Measurements from ENCODE around the gene THBS3. TPM values are rescaled to one million over a fixed set of nuclear protein-coding genes. Genes with fewer than 3 reads are reported as not detected.

Gene THBS3
- total and polyA plus RNA-seq, 2 of the 13 experiments (the other 11 are each of a cell fraction or from before 2014, with no cell fraction given): 0.86 to 3.6 TPM

- TF ChIP-seq NFIB (CRISPR knock-in tag; IDR thresholded peaks at IDR 0.05; ENCODE audit: borderline replicate concordance) (no peak), ARNT2 (CRISPR knock-in tag; IDR thresholded peaks at IDR 0.05; ENCODE audit: low read depth) (peak; percentile 26), SPEN (CRISPR knock-in tag; IDR thresholded peaks at IDR 0.05; ENCODE audit: low read depth) (no peak; the same call in 1 of the 2 replicates), IRF9 (CRISPR knock-in tag; IDR thresholded peaks at IDR 0.05; ENCODE audit: borderline replicate concordance) (0 out of 2 replicates have a peak, but pooled peaks have one; percentile 53), REL (CRISPR knock-in tag; conservative IDR thresholded peaks at IDR 0.05) (no peak), ZNF589 (CRISPR knock-in tag; conservative IDR thresholded peaks at IDR 0.05) (no peak; the same call in 1 of the 2 replicates), UBTF (CRISPR knock-in tag; IDR thresholded peaks at IDR 0.05) (0 out of 2 replicates have a peak, but pooled peaks have one; percentile 30), ZKSCAN8 (CRISPR knock-in tag; IDR thresholded peaks at IDR 0.05; ENCODE audit: borderline replicate concordance) (no peak), ZNF772 (CRISPR knock-in tag; IDR thresholded peaks at IDR 0.05) (0 out of 2 replicates have a peak, but pooled peaks have one; percentile 47), HMG20A (CRISPR knock-in tag; IDR thresholded peaks at IDR 0.05; ENCODE audit: borderline replicate concordance) (no peak), ZNF780A (CRISPR knock-in tag; IDR thresholded peaks at IDR 0.05) (no peak)
- TF ChIP-seq, protein P1, sequence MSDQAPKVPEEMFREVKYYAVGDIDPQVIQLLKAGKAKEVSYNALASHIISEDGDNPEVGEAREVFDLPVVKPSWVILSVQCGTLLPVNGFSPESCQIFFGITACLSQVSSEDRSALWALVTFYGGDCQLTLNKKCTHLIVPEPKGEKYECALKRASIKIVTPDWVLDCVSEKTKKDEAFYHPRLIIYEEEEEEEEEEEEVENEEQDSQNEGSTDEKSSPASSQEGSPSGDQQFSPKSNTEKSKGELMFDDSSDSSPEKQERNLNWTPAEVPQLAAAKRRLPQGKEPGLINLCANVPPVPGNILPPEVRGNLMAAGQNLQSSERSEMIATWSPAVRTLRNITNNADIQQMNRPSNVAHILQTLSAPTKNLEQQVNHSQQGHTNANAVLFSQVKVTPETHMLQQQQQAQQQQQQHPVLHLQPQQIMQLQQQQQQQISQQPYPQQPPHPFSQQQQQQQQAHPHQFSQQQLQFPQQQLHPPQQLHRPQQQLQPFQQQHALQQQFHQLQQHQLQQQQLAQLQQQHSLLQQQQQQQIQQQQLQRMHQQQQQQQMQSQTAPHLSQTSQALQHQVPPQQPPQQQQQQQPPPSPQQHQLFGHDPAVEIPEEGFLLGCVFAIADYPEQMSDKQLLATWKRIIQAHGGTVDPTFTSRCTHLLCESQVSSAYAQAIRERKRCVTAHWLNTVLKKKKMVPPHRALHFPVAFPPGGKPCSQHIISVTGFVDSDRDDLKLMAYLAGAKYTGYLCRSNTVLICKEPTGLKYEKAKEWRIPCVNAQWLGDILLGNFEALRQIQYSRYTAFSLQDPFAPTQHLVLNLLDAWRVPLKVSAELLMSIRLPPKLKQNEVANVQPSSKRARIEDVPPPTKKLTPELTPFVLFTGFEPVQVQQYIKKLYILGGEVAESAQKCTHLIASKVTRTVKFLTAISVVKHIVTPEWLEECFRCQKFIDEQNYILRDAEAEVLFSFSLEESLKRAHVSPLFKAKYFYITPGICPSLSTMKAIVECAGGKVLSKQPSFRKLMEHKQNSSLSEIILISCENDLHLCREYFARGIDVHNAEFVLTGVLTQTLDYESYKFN (CRISPR knock-in tag; conservative IDR thresholded peaks at IDR 0.05): peak; percentile 8; the same call in 1 of the 2 replicates
- TF ChIP-seq, protein P2, sequence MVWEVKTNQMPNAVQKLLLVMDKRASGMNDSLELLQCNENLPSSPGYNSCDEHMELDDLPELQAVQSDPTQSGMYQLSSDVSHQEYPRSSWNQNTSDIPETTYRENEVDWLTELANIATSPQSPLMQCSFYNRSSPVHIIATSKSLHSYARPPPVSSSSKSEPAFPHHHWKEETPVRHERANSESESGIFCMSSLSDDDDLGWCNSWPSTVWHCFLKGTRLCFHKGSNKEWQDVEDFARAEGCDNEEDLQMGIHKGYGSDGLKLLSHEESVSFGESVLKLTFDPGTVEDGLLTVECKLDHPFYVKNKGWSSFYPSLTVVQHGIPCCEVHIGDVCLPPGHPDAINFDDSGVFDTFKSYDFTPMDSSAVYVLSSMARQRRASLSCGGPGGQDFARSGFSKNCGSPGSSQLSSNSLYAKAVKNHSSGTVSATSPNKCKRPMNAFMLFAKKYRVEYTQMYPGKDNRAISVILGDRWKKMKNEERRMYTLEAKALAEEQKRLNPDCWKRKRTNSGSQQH (CRISPR knock-in tag; IDR thresholded peaks at IDR 0.05; ENCODE audit: low read depth): peak; percentile 46; the same call in 1 of the 2 replicates
- TF ChIP-seq, protein P3, sequence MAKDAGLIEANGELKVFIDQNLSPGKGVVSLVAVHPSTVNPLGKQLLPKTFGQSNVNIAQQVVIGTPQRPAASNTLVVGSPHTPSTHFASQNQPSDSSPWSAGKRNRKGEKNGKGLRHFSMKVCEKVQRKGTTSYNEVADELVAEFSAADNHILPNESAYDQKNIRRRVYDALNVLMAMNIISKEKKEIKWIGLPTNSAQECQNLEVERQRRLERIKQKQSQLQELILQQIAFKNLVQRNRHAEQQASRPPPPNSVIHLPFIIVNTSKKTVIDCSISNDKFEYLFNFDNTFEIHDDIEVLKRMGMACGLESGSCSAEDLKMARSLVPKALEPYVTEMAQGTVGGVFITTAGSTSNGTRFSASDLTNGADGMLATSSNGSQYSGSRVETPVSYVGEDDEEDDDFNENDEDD (CRISPR knock-in tag; IDR thresholded peaks at IDR 0.05; ENCODE audit: borderline replicate concordance): no peak
- TF ChIP-seq, protein P4, sequence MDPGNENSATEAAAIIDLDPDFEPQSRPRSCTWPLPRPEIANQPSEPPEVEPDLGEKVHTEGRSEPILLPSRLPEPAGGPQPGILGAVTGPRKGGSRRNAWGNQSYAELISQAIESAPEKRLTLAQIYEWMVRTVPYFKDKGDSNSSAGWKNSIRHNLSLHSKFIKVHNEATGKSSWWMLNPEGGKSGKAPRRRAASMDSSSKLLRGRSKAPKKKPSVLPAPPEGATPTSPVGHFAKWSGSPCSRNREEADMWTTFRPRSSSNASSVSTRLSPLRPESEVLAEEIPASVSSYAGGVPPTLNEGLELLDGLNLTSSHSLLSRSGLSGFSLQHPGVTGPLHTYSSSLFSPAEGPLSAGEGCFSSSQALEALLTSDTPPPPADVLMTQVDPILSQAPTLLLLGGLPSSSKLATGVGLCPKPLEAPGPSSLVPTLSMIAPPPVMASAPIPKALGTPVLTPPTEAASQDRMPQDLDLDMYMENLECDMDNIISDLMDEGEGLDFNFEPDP (CRISPR knock-in tag; conservative IDR thresholded peaks at IDR 0.05): 0 out of 2 replicates have a peak, but pooled peaks have one; percentile 25
- TF ChIP-seq, protein P5, sequence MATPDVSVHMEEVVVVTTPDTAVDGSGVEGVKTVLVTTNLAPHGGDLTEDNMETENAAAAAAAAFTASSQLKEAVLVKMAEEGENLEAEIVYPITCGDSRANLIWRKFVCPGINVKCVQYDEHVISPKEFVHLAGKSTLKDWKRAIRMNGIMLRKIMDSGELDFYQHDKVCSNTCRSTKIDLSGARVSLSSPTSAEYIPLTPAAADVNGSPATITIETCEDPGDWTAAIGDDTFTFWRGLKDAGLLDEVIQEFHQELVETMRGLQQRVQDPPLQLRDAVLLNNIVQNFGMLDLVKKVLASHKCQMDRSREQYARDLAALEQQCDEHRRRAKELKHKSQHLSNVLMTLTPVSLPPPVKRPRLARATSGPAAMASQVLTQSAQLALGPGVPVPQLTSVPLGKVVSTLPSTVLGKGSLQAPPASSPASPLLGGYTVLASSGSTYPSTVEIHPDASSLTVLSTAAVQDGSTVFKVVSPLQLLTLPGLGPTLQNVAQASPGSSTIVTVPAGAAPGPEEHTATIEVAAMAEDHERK (CRISPR knock-in tag; IDR thresholded peaks at IDR 0.05; ENCODE audit: low read depth): no peak
Observed at GRCh38 chr1:155226910-155227260, 19.2 kb upstream of the THBS3 start (continued).
